A549 treated with CORT108297 at 1 μM for 4 hours (cell line): ENCODE results near the gene PCDHB3. TPM values are rescaled to one million over a fixed set of nuclear protein-coding genes. Genes with fewer than 3 reads are reported as not detected.

Source experiments
- total RNA-seq: library from RNA; stranded (reverse); fragments of 200-300 nt; extraction: Qiagen RNA extraction; gene quantifications from 5 replicates; pipeline ENCODE4 v1.2.3, GENCODE V29; 2022

Gene PCDHB3
- 0.06 to 1.8 TPM (median 0.06 TPM) in 3 of 5 replicates, not detected in the others for total RNA-seq

DNA sequence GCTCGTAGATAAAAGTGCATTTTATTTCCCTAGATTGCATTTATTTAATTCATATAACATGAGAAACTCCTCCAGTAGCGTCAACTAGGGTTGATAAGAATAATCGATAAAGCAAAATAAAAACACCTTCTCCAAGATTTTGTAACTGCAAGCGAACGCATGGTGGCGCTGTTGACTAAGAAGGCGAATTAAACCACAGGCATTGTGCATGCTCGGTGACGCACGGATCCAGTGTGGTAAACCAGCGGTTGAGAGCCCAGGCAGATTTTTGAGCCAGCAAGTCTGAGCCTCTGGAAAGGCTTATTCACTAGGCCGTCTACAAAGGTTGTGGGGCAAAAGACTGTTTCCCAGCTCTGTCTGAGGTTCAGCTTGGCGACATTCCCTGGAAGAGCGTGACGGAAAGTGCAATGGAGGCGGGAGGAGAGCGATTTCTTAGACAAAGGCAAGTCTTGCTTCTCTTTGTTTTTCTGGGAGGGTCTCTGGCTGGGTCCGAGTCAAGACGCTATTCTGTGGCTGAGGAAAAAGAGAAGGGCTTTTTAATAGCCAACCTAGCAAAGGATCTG, at the start of gene PCDHB3:
TSS of gene PCDHB3 (plus strand) at position 231 of the 563 bp plus-strand sequence. CDS start at position 408, 177 bp downstream.

DNA sequence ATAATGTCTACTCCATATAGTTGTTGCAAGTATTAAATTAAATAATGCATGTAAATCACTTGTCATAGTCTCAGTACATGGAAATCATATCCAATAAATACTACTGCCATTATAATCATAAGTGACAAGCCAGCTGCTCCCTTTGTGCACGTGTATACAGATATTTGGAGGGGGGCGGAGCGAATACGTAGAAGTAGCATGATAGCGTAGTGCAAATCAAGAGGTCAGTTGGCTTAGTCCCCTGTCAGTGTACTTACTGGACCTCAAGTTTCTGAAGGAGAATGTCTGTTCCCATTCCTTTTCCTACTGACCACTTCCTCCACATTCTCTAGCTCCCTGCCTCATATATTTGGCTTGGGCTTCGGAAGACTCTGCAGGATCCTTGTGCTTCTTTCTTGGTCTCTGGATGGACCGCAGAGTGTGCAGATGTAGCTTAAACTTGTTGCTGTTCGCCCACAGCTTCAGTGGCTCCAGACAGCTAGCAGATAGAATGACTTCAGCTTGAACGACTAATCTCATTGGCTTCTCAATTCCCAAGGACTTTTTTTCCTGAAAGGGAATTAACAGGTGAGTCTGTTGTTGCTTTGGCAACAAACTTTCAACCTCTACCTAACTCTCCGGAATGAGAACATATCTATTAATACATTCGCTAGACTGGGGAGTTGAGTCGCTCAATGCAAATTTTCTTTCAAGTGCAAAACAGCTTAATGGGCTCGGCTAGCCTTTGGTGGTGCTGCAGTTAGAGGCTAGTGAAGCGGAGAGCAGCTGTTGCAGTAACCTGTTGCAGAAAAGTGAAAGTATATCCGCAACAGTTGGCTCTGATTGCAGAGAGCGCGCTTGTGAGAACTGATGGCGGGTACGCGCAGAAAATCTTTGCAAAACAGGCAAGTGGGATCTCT, 49.4 kb upstream of the PCDHB3 start, which contains the start of gene PCDHB1:
TSS of gene PCDHB1 (plus strand) at position 753 of the 899 bp plus-strand sequence. CDS start at position 850, 97 bp downstream.

DNA sequence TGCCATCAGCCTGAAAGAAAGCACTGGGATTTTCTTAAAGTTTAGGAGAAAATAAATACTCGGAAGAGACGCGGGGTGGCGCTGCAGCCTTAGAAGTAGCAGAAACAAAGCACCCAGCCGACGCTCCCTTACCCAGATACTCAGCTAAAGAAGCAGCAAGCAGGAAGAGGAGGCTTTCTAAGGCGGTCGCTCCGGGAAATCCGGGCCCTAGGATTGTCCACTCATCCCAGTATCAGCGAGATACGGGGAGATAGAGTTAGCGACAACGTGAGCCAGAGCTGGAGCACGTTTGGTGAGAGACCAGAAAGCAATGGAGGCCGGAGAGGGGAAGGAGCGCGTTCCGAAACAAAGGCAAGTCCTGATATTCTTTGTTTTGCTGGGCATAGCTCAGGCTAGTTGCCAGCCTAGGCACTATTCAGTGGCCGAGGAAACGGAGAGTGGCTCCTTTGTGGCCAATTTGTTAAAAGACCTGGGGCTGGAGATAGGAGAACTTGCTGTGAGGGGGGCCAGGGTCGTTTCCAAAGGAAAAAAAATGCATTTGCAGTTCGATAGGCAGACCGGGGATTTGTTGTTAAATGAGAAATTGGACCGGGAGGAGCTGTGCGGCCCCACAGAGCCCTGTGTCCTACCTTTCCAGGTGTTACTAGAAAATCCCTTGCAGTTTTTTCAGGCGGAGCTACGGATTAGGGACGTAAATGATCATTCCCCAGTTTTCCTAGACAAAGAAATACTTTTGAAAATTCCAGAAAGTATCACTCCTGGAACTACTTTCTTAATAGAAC, 5.6 kb upstream of the PCDHB3 start, which contains the start of gene PCDHB2:
TSS of gene PCDHB2 (plus strand) at position 135 of the 782 bp plus-strand sequence. CDS start at position 311, 176 bp downstream.

DNA sequence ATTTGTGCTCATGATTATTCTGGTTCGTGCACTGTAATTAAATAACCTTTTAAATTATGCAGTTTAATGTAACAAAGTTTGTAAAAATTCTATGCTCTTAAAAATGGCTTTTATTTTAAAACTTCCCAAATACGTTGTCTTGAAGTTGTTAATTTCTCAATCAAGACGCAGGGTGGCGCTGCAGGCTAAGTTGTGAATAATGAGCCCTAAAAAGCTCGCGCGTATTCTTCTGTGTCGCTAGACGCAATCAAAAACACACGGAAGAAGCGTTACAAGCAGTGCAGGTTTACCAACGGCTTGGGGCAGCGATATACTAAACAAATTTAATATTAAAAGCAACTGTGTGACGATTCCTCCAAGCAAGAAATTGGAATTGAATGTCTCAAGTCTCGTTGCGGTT, 21.3 kb downstream of the PCDHB3 start, which contains the start of gene PCDHB4:
TSS of gene PCDHB4 (plus strand) at position 256 of the 400 bp plus-strand sequence. CDS start 181 bp downstream, outside the sequence.

DNA sequence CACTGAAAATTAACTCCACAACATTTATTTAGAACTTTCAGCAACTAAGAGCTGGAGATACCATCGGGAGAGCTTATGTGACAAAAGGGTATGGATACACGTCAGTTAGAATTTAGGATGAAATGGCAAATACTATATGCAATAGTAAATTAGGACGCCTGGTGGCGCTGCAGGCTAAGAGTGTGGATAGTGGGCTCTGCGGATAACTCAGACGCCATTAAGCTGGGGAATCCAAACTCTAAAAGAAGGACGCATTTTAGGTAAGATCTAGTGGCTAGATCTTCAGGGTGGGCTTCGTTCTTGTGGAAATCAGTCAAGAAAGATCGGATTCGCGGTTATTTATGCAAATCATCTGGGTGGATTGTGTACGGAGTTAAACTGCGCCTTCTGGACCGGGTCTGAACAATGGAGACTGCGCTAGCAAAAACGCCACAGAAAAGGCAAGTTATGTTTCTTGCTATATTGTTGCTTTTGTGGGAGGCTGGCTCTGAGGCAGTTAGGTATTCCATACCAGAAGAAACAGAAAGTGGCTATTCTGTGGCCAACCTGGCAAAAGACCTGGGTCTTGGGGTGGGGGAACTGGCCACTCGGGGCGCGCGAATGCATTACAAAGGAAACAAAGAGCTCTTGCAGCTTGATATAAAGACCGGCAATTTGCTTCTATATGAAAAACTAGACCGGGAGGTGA, 34.9 kb downstream of the PCDHB3 start, which contains the start of gene PCDHB5:
TSS of gene PCDHB5 (plus strand) at position 177 of the 688 bp plus-strand sequence. CDS start at position 406, 229 bp downstream.

DNA sequence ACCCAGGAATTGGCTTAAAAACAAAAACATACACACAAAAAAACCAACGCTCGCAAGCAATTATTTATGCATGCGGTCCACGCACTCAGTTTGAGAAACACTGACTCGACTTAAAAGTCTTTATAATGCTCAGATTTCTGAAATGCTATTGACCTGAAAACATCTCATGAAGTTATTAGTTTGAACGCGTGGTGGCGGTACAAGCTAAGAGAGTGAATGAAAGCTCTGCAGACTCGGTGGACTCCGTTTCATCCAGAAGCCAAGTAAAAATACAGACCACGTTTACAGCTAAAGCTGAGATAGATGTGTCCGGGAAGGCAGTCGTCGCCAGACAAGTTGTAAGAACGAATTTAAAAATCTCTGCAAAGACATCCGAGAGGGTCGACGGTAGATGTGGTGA, 49.5 kb downstream of the PCDHB3 start, which contains the start of gene PCDHB6:
TSS of gene PCDHB6 (plus strand) at position 246 of the 400 bp plus-strand sequence. CDS start 201 bp downstream, outside the sequence.

Other genes starting within 250 kb of the PCDHB3 start
- 0.01 to 0.02 TPM (median 0.02 TPM) in 3 of 5 replicates, not detected in the others for gene PCDHA10, start 244.6 kb upstream of the PCDHB3 start, total RNA-seq
- 0.08 to 0.40 TPM (median 0.10 TPM) in 5 replicates for gene PCDHA11, start 231.5 kb upstream of the PCDHB3 start, total RNA-seq
- 2.6 to 3.4 TPM (median 3.0 TPM) in 5 replicates for gene PCDHA12, start 225.2 kb upstream of the PCDHB3 start, total RNA-seq
- 0.05 to 0.20 TPM (median 0.06 TPM) in 3 of 5 replicates, not detected in the others for gene PCDHA13, start 218.3 kb upstream of the PCDHB3 start, total RNA-seq
- gene PCDHAC1, start 174.2 kb upstream of the PCDHB3 start, total RNA-seq, result 1.3 to 1.9 TPM (median 1.7 TPM) in 5 replicates
- gene PCDHAC2, start 134.0 kb upstream of the PCDHB3 start, total RNA-seq, result 2.9 to 3.6 TPM (median 3.2 TPM) in 5 replicates
- gene PCDHB1, start 49.1 kb upstream of the PCDHB3 start, total RNA-seq, result not detected in 5 replicates
- gene PCDHB2, start 5.9 kb upstream of the PCDHB3 start, total RNA-seq, result 3.1 to 6.7 TPM (median 3.8 TPM) in 5 replicates
- gene PCDHB4, start 21.3 kb downstream of the PCDHB3 start, total RNA-seq, result 0.06 to 0.12 TPM (median 0.07 TPM) in 4 of 5 replicates, not detected in the other
- gene PCDHB5, start 34.7 kb downstream of the PCDHB3 start, total RNA-seq, result 1.2 to 1.8 TPM (median 1.6 TPM) in 5 replicates
- gene PCDHB6, start 49.6 kb downstream of the PCDHB3 start, total RNA-seq, result 0.91 to 1.2 TPM (median 1.1 TPM) in 5 replicates
- gene PCDHB7, start 72.2 kb downstream of the PCDHB3 start, total RNA-seq, result 0.03 TPM in 1 of 5 replicates, not detected in the others
- gene PCDHB8, start 77.3 kb downstream of the PCDHB3 start, total RNA-seq, result 0.29 to 0.41 TPM (median 0.32 TPM) in 5 replicates
- gene PCDHB16, start 81.9 kb downstream of the PCDHB3 start, total RNA-seq, result 0.06 to 0.10 TPM (median 0.06 TPM) in 5 replicates
- 0.02 to 0.09 TPM (median 0.06 TPM) in 4 of 5 replicates, not detected in the other for gene PCDHB9, start 86.7 kb downstream of the PCDHB3 start, total RNA-seq
- 0.02 to 0.03 TPM in 2 of 5 replicates, not detected in the others for gene PCDHB10, start 91.9 kb downstream of the PCDHB3 start, total RNA-seq
- gene PCDHB11, start 99.2 kb downstream of the PCDHB3 start, total RNA-seq, result 0.05 to 0.11 TPM (median 0.07 TPM) in 5 replicates
- 0.03 to 0.04 TPM in 2 of 5 replicates, not detected in the others for gene PCDHB12, start 108.2 kb downstream of the PCDHB3 start, total RNA-seq
- gene PCDHB13, start 113.4 kb downstream of the PCDHB3 start, total RNA-seq, result 0.03 to 0.10 TPM (median 0.05 TPM) in 5 replicates
- 0.05 to 0.16 TPM (median 0.07 TPM) in 5 replicates for gene PCDHB14, start 122.9 kb downstream of the PCDHB3 start, total RNA-seq
- 0.02 to 0.07 TPM (median 0.06 TPM) in 3 of 5 replicates, not detected in the others for gene PCDHB15, start 144.9 kb downstream of the PCDHB3 start, total RNA-seq
- 0.05 TPM in 1 of 5 replicates, not detected in the others for gene SLC25A2, start 203.6 kb downstream of the PCDHB3 start, total RNA-seq
- 61.5 to 85.8 TPM (median 70.6 TPM) in 5 replicates for gene TAF7, start 220.3 kb downstream of the PCDHB3 start, total RNA-seq
- 0.30 to 0.39 TPM (median 0.37 TPM) in 5 replicates for gene PCDHGA1, start 230.0 kb downstream of the PCDHB3 start, total RNA-seq
- 0.55 to 0.78 TPM (median 0.63 TPM) in 5 replicates for gene PCDHGA2, start 238.3 kb downstream of the PCDHB3 start, total RNA-seq
- 0.04 to 0.07 TPM in 2 of 5 replicates, not detected in the others for gene PCDHGA3, start 243.4 kb downstream of the PCDHB3 start, total RNA-seq
- gene PCDHGB1, start 249.6 kb downstream of the PCDHB3 start, total RNA-seq, result 1.3 to 2.0 TPM (median 1.8 TPM) in 5 replicates